ACC112 (cell line): Measurements from ENCODE around the gene RABGAP1L.
"Not testable (repeated sequence)": the region's sequence is repeated elsewhere in the genome, so short reads cannot be mapped to it uniquely, and the experiment has no call there.

Source experiments
- H2AFZ ChIP-seq: fragments of 200-600 bp; sonication (generic); one replicate; pipeline ENCODE4 v1.6.0; 2017; ENCODE audit warnings: antibody characterized with exemption, low read length; ENCODE audit not compliant: unreplicated experiment
- H3K27ac ChIP-seq: fragments of 200-600 bp; sonication (generic); 2 replicates; pipeline ENCODE4 v1.5.1; 2014; ENCODE audit warnings: low read depth, mild to moderate bottlenecking, antibody characterized with exemption, low read length, moderate library complexity
- H3K27me3 ChIP-seq: fragments of 200-600 bp; sonication (generic); 2 replicates; pipeline ENCODE4 v1.6.1; 2014; ENCODE audit warnings: mild to moderate bottlenecking, antibody characterized with exemption, low read length, moderate library complexity, mixed read lengths; ENCODE audit not compliant: insufficient read depth
- H3K36me3 ChIP-seq: fragments of 200-600 bp; sonication (generic); 2 replicates; pipeline ENCODE4 v1.6.1; 2016; ENCODE audit warnings: mild to moderate bottlenecking, antibody characterized with exemption, low read length, moderate library complexity, mixed read lengths; ENCODE audit not compliant: insufficient read depth
- H3K4me1 ChIP-seq: fragments of 200-600 bp; sonication (generic); one replicate; pipeline ENCODE4 v1.6.1; 2016; ENCODE audit warnings: low read length, mixed read lengths; ENCODE audit not compliant: insufficient read depth, unreplicated experiment, control insufficient read depth
- H3K4me3 ChIP-seq: fragments of 200-600 bp; sonication (generic); 2 replicates; pipeline ENCODE4 v1.5.1; 2014; ENCODE audit warnings: mild to moderate bottlenecking, low read depth, low read length
- H3K79me2 ChIP-seq: fragments of 200-600 bp; sonication (generic); one replicate; pipeline ENCODE4 v1.6.0; 2016; ENCODE audit warnings: low read length; ENCODE audit not compliant: control insufficient read depth, unreplicated experiment, insufficient read depth

Gene RABGAP1L

DNA sequence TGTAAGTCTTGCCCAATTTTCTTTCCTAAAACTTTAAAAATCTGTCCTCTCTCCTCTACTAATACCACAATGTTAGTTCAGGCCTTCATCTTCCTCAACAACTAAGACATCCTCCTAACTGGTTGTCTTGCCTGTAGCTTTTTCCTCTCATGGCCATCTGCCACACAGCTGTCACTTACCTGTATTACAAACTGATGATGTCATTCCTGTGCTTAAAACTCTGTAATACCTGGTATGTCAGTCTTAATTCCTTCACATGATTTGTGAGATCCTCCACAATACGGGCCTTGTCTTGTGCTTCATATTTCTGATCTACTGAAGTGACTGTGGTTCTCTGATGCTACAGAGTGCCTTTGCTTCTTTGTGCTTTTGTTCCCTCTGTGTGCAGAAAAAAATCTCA lies 854.1 kb downstream of the RABGAP1L start:
- peaks cover 59% of the 10 kb centered on the region for H3K36me3 ChIP-seq
- peaks cover 3% of the 10 kb centered on the region for H3K79me2 ChIP-seq
- no peak overlapping the region for H2AFZ ChIP-seq
- H3K27me3 ChIP-seq = no peaks in the 10 kb centered on the region
- peaks cover 23% of the 10 kb centered on the region for H3K4me1 ChIP-seq
- H3K27ac ChIP-seq = no peak overlapping the region
- no peak overlapping the region for H3K4me3 ChIP-seq

DNA sequence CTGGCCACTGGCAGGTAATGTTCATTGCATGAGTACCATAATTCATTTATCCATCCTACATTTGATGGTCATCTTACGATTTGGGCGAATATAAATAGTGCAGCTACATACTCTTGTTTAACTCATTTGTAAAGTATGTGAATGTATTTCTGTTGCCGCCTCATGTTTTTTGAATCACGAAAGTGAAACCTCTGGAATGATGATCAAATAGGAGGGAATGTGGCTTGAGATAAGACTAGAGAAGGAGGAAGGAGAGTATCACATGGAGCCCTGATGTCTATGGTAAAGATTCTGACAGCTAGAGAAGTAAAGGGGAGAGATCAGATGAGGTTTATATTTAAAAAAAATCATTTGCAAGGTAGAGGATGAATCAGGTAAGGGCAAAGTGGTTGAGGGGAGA lies 855.9 kb downstream of the RABGAP1L start:
- Histone ChIP-seq H3K4me1 (peaks cover 23% of the 10 kb centered on the region), H3K36me3 (peaks cover 50% of the 10 kb centered on the region), H3K4me3 (peak overlapping the region; percentile 46)

DNA sequence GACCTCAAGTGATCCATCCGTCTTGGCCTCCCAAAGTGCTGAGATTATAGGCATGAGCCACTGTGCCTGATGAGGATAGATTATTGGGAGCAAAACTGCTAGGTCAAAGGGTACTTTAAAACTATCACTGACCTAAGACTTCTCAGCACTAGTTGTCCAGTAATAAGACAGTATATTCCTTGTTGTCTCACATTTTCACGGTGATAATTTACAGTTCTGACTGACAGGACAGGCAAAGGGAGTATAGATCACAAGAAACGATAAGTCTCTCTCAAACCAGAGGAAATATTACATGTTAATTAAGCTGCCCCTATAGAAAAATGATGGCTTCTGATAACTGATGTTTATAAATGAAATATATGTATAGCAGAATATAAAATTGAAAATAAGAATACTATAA lies 860.2 kb downstream of the RABGAP1L start:
- Histone ChIP-seq H3K4me1 (peaks cover 34% of the 10 kb centered on the region), H2AFZ (no peak overlapping the region), H3K36me3 (peaks cover 9% of the 10 kb centered on the region), H3K79me2 (peaks cover 32% of the 10 kb centered on the region), H3K27ac (no peak overlapping the region), H3K4me3 (no peak overlapping the region), H3K27me3 (no peaks in the 10 kb centered on the region)

More for the DNA sequence above, 855.9 kb downstream of the RABGAP1L start:
- H3K27me3 ChIP-seq = no peaks in the 10 kb centered on the region
- peak overlapping the region; percentile 75 for H3K27ac ChIP-seq
- no peak overlapping the region for H2AFZ ChIP-seq
- peaks cover 8% of the 10 kb centered on the region for H3K79me2 ChIP-seq

DNA sequence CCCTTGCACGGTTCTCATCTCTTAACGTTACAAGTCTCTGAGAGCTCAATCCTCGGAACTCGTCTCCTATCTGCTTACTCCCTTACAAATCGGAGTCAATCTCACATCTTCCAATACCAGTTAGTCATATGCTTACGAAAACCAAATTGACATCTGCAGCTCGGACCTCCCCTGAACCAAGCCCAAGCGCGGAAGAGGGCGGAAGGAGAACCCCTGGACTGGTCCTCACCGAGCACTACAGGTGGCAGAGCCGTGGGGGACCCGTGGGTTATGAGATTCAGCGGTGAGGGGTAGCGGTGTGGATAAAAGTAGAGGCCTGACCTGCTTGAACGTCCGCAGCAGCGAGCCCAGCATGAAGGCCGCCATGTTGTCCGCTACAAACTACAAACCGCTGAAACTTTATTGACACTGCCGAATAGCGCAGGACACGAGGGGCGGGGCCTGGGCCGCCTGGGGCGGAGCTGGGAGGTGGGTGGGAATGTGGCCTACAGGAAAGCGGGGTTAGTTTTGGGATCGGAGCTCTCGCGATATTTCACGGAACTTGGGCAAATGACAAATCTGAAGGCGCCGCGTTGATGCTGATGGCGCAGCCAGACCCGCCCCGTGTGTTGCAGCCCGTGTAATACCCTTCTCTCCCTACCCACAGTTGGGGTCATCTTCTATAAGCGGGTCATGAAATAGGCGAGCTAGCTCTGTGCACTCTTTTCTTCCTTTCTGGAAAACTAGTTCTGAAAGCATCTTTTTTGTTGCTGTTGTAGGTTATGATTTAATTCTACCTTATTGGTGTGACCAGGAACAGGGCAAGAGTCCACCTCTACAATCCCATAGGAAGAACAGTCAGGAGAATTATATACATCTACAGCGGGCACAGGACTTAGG lies 864.0 kb downstream of the RABGAP1L start, which contains the start of gene MRPS14:
Gene MRPS14 (minus strand): TSS at position 383 of the 879 bp plus-strand sequence. CDS start 17 bp downstream, at position 366.
- peaks cover 2% of the 10 kb centered on the region; the same call in 1 of the 2 replicates for H3K36me3 ChIP-seq
- peak within 1 kb of the TSS; percentile 100 for H2AFZ ChIP-seq
- H3K27me3 ChIP-seq = no peaks in the 10 kb centered on the region
- H3K79me2 ChIP-seq = peaks cover 32% of the 10 kb centered on the region
- peaks cover 11% of the 10 kb centered on the region for H3K4me1 ChIP-seq
- peak within 1 kb of the TSS; percentile 56 for H3K27ac ChIP-seq
- peak within 1 kb of the TSS; percentile 89 for H3K4me3 ChIP-seq

DNA sequence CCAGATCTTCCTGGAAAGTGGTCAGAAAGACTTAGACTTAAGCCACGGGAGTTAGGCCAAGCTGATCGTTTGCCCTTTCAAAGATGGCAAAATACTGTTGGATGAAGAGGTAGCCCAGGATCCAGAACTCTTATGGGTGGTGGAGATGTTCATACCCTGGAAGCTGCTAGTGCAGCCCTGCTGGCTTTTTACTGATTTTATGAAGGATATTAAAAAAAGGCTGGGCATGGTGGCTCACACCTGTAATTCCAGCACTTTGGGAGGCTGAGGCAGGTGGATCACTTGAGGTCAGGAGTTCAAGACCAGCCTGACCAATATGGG lies 864.6 kb downstream of the RABGAP1L start:
- Histone ChIP-seq H3K4me1 (peaks cover 11% of the 10 kb centered on the region), H3K79me2 (peaks cover 32% of the 10 kb centered on the region), H2AFZ (peak overlapping the region; percentile 100), H3K27ac (peak overlapping the region; percentile 39), H3K4me3 (peak overlapping the region; percentile 89)
- not testable (repeated sequence) for H3K27me3 ChIP-seq, H3K36me3 ChIP-seq

DNA sequence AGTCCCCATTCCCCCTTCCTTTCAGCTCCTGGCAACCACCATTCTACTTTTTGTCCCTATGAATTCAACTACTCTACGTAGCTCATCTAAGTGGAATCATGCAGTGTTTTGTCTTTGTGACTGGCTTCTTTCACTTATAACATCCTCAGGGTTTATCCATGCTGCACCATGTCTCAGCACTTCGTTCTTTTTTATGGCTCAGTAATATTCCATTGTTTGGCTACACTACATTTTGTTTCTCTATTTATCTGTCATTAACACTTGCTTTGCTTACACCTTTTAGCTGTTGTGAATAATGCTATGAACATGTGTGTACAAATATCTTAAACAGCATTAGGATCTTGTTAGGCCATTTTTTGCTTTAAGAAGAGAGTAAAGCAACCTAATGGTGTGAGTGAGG lies 865.5 kb downstream of the RABGAP1L start:
- no peaks in the 10 kb centered on the region for H3K36me3 ChIP-seq
- no peak overlapping the region for H2AFZ ChIP-seq
- H3K79me2 ChIP-seq = peaks cover 29% of the 10 kb centered on the region
- H3K27ac ChIP-seq = no peak overlapping the region
- H3K27me3 ChIP-seq = no peaks in the 10 kb centered on the region
- no peak overlapping the region for H3K4me3 ChIP-seq
- peaks cover 11% of the 10 kb centered on the region for H3K4me1 ChIP-seq

DNA sequence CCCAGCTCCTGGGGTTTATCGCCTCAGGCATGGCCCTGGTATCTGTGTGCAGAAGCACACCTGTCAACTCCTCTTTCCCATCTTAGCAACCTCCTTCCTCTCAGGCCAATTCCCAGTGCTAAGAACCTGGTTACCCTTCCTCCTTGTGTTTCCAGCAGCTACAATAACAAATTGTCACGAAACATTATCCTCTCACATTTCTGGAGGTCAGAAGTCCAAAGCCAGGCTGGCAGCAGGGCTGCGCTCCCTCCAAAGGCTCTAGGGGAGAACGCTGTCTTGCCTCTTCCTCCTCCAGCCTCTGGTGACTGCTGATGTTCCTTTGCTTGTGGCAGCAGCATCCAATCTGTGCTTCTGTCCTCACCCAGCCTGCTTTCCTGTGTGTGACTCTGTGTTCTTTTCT lies 874.6 kb downstream of the RABGAP1L start:
- no peak overlapping the region for H3K4me3 ChIP-seq
- no peaks in the 10 kb centered on the region for H3K79me2 ChIP-seq
- no peak overlapping the region for H2AFZ ChIP-seq
- no peaks in the 10 kb centered on the region for H3K4me1 ChIP-seq
- no peaks in the 10 kb centered on the region for H3K36me3 ChIP-seq
- peaks cover 30% of the 10 kb centered on the region; the same call in 1 of the 2 replicates for H3K27me3 ChIP-seq
- H3K27ac ChIP-seq = no peak overlapping the region

DNA sequence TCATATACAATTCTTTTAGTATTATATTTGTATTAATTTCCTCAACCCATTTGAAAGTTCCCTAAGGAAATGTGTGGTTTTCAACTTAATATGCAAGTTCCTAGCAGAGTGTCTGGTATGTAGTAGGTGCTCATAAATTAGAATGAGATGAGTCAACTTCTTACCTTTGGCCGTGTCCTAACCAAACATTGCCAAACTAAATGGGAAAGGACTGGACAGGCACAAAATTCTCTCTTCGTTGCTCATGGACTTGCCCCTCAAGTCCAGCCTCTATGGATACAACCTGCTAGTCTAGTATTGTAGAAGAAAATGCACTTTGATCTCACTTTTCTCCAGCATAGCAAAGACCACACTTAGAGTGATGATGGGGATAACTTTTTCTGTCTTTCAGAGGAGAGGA lies 875.5 kb downstream of the RABGAP1L start:
- H3K27ac ChIP-seq = no peak overlapping the region

DNA sequence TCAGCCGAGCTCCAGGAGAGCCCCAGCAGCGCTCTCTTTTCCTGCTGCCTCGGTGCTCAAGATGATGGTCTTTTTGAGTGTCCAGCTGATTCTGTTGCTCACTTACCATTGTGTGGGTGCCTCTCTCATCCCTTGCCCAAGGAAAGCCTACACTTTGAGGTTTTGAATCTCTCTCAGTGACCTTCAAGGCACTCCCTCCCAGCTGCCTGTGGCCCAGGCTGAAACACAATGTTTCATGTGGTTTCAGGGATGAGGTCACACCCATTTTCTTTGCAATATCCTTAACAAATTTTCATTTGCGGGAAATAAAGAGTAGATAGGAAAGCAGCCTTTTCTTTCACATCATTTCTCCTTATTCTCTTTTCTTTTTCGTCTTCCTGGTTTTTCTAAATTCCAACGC lies 876.5 kb downstream of the RABGAP1L start:
- no peak overlapping the region for H3K27ac ChIP-seq
- no peaks in the 10 kb centered on the region for H3K79me2 ChIP-seq
- H3K36me3 ChIP-seq = no peaks in the 10 kb centered on the region
- no peak overlapping the region for H2AFZ ChIP-seq
- no peak overlapping the region for H3K4me3 ChIP-seq
- peaks cover 43% of the 10 kb centered on the region; the same call in 1 of the 2 replicates for H3K27me3 ChIP-seq
- no peaks in the 10 kb centered on the region for H3K4me1 ChIP-seq

More for the DNA sequence above, 875.5 kb downstream of the RABGAP1L start:
- Histone ChIP-seq H2AFZ (no peak overlapping the region), H3K36me3 (no peaks in the 10 kb centered on the region), H3K4me3 (no peak overlapping the region), H3K4me1 (no peaks in the 10 kb centered on the region), H3K27me3 (peaks cover 38% of the 10 kb centered on the region; the same call in 1 of the 2 replicates), H3K79me2 (no peaks in the 10 kb centered on the region)

DNA sequence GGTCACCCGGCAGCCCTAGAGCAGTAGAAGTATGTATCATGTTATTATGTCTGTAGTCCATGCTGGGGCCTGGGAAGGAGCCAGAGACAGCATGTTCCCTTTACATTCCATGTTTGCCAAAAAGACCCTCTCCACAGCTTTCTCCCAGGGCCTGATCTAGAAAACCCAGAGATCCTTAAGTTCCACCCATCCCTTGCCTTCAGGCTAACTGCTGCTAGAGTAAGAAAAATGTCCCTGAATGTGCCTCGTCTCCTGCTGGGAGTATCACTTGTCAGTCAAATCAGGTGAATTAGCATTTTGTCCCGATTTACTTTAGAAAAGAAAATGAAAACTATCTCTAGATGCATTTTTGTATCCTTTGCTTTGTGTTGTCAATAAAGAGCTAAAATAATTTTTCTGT lies 877.2 kb downstream of the RABGAP1L start:
- Histone ChIP-seq H3K36me3 (no peaks in the 10 kb centered on the region), H2AFZ (no peak overlapping the region), H3K4me3 (no peak overlapping the region), H3K4me1 (no peaks in the 10 kb centered on the region), H3K27me3 (peaks cover 46% of the 10 kb centered on the region; the same call in 1 of the 2 replicates), H3K27ac (no peak overlapping the region), H3K79me2 (no peaks in the 10 kb centered on the region)

DNA sequence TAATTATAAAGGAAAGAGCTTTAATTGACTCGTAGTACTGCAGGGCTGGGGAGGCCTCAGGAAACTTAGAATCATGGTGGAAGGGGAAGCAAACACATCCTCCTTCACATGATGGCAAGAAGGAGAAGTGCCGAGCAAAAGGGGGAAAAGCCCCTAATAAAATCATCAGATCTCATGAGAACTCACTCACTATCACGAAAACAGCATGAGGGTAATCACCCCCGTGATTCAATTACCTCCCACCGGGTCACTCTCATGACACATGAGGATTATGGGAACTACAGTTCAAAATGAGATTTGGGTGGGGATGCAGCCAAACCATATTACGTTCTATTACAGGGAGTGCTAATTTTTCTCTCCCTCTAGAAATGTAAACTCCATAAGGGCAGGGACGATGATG lies 878.1 kb downstream of the RABGAP1L start:
- peaks cover 46% of the 10 kb centered on the region; the same call in 1 of the 2 replicates for H3K27me3 ChIP-seq
- no peak overlapping the region for H2AFZ ChIP-seq
- H3K36me3 ChIP-seq = no peaks in the 10 kb centered on the region
- H3K79me2 ChIP-seq = no peaks in the 10 kb centered on the region
- H3K4me3 ChIP-seq = no peak overlapping the region
- no peak overlapping the region for H3K27ac ChIP-seq
- no peaks in the 10 kb centered on the region for H3K4me1 ChIP-seq
